CD4-positive, alpha-beta T cell treated with Interleukin-1 beta for 1 hour (primary cell): ENCODE results near the gene CCL16.
"Not testable (repeated sequence)": the region's sequence is repeated elsewhere in the genome, so short reads cannot be mapped to it uniquely, and the experiment has no call there.

Experiments
- DNase-seq, 2 donors: peaks; one replicate each; pipeline ENCODE4 v3.0.0-alpha.2; 2020 to 2022

Gene CCL16, protein sequence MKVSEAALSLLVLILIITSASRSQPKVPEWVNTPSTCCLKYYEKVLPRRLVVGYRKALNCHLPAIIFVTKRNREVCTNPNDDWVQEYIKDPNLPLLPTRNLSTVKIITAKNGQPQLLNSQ

DNA sequence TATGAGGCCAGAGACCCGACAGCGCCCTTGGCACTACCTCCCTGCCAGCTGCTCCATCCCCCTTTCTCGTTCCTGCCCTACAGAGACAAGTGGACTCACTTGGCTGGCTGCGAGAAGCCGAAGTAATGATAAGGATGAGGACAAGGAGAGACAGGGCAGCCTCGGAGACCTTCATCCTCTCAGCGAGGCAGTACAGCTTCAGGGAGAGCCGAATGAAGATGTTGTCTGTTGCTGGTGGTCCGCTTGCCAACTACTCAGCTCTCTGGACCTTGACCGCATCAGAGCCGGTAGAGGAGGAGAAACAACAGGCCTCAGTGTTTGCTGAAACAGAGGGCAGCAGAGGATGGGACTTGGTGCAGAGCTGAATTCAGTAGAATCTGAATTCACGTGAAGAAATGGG, at the start of gene CCL16:
Gene CCL16 (minus strand): TSS at position 252 of the 400 bp plus-strand sequence. CDS start 77 bp downstream, at position 175.
- DNase-seq, result no peak

DNA sequence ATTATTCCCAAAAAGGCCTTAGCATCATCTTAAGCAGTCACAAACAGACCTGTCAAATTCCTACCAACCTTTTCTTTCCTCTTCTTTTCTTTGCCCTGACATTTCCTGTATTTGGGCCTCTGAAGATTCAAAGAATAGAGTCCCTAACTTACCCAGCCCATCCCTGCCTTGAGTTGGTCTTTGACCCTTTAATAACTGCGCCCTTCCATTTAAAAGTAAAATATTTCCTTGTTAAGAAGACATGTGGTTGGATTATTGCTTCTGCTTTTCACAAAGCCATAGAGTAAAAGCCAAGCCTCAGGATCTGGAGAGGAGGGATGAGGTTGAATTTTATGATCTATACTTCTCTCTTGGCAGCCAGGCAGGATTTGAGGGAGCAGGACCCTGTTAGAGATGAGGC, 49.7 kb upstream of the CCL16 start:
- DNase-seq, result no peak

DNA sequence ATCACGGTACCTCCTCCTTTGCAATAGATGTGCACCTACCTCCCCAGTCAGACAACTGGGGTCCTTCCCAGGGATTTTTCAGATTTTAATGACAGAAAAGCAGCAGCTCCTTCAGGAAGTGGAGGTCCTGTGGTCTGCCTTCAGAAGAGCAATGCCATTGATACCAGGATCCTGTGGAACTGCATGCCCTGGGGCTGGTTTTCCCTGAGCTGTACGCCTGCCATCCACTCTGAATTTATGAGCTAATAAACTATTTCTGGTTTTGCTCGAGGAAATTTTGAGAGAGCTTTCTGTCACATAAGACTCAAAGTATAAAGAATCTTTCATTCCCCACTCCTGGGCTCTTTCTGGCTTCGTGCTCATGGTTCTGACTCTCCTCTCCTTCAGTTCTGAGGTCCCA, 46.5 kb upstream of the CCL16 start:
- DNase-seq, result no peak

DNA sequence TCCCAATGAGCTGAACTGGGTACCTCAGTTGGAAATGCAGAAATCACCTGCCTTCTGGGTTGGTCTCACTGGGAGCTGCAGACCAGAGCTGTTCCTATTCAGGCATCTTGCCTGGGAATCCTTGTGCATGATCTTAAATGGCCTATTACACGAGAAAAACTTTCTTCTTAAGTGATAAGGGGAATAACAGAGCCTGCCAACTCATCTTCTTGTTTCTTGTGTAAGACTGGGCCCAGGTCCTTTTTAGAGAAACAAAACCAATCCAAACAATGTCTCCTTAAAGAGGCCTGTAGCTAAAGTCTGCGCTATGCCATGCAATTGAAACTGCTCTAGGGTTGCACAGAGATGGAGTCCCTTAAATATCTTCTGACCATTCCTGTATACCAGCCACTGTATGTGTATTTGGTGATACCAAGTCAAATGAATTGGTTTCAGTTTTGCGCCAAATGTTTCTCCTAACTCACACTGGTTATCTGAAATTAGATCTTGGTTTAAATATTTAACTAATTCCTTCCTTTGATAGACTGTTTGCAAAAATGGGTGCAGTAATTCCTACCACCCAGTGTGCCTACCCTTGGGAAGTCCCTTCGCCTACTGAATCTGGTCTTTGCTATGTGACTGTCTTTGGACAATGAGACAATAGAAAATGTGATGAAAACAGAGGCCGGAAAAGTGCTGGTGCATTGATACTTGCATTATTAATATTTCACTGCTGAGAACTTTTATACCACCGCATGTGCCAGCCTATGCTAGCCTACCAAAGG, 43.0 kb upstream of the CCL16 start:
- no peak for DNase-seq

DNA sequence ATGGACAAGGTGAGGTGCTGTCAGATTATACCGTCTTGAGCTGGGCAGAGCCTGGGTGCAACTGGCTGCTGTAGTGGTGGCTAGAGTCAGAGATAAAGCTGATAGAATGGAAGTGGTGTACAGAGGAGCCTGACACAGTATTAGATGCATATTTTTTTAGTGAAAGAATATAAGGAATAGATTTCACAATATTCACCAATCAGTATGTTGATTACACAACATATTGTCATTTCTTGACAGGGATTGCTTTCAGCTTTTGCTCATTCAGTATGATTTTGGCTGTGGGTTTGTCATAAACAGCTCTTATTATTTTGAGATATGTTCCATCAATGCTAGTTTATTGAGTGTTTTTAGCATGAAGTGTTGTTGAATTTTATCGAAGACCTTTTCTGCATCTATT, 38.1 kb upstream of the CCL16 start:
- no peak for DNase-seq

DNA sequence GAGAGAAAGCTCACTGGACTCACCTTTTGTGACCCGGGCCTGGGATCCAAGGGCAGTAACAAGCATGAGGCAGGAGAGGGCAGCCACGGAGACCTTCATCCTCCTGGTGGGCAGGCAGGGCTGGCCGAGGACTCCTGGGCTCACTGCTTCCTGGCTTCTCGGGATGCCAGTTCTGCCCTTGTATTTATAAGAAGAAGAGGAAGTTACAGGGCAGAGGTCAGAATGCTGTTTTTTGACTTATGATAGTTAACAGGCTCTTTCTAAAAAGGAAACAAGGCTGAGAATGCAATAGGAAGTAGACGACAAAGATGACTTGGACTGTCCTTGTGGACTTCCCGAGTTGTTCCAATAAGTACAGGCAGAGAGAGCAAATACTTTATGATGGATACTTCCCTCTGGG, 36.5 kb upstream of the CCL16 start, which contains the start of gene CCL23:
Gene CCL23 (minus strand): TSS at position 174 of the 400 bp plus-strand sequence. CDS start 75 bp downstream, at position 99.
- peak in 1 of 2 donors; percentile 15 for DNase-seq

DNA sequence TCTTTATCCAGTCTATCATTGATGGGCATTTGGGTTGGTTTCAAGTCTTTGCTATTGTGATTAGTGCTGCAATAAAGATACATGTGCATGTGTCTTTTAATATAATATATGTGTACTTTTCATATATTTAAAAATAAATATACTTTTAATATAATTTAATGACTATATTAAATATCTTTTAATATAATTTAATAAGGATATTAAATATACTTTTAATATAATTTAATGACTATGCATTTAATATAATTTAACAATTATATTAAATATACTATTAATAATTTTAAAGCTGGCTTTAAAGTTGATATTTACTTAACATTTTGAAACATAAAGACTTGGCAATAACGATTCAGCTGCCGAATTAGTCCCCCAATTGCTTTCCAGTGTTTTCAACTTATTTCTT, 35.3 kb upstream of the CCL16 start:
- no peak for DNase-seq

DNA sequence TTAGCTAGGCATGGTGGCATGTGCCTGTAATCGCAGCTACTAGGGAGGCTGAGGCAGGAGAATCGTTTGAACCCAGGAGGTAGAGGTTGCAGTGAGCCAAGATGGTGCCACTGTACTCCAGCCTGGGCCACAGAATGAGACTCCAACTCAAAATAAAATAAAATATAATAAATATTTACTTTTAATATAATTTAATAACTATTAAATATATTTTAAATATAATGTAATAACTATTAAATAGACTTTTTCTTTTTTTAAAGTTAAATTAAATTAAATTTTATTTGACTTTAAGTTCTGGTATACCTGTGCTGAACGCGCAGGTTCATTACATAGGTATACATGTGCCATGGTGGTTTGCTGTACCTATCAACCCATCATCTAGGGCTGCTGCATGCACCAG, 34.6 kb upstream of the CCL16 start:
- not testable (repeated sequence) for DNase-seq

DNA sequence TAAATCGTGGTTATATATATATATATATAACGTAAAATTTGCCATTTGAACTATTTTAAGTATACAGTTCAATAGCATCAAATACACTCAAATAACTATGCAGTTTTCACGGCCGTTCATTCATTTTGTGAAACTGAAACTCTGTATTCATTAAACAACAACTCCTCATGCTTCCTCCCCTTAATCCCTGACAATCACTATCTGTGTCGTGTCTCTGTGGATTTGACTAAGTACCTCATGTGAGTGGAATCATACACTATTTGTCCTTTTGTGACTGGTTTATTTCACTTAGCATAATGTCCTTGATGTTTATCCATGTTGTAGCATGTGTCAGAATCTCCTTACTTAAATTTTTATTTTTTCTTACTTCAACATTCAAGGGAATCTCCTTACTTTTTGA, 33.6 kb upstream of the CCL16 start:
- no peak for DNase-seq

DNA sequence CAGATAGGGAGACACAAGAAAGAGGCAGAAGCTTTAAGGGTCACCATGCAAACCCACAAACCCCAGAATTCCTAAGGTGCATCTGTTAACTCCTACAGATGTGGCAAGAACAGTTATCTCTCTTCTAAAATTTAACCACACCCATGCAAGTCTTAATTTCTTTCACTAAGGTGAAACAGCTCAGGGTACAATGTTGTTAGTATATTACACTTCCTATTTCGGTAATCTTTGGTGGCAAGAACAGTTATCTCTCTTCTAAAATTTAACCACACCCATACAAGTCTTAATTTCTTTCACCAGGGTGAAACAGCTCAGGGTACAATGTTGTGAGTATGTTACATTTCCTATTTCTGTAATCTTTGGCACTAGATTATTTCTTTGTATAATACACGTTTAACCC, 29.9 kb upstream of the CCL16 start:
- no peak for DNase-seq

DNA sequence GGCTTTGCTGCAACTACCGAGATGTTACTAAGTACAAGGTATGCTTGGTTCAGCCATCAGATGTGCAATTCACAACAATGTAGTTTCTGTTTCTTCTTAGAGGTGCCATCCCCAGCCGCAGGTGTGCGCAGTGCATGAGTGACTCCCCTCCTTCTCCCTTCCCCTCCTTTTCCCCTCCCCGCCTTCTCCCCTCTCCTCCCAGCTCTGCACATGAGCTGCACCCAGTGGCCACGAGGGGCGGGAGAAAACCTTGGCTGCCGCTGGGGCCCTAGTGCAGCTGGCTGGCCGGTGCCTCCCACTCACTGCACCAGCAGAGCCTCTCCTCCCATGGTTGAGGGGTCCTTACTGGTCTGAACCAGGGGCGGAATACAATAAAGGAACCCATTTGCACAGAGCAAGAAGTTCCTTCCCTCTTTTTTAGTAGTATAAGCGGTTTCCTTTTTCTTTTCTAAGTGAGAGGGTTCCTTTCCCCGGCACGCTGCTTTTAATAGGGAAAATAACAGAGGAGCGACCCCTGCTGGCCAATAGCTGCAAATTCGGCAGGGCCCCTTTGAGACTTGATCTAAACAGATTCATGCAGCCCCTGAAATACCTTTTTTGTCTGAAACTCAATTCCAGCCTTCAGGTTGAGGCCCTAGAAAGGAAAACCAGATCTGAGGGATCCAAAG, 27.8 kb upstream of the CCL16 start:
- peak in 1 of 2 donors; percentile 1 for DNase-seq

DNA sequence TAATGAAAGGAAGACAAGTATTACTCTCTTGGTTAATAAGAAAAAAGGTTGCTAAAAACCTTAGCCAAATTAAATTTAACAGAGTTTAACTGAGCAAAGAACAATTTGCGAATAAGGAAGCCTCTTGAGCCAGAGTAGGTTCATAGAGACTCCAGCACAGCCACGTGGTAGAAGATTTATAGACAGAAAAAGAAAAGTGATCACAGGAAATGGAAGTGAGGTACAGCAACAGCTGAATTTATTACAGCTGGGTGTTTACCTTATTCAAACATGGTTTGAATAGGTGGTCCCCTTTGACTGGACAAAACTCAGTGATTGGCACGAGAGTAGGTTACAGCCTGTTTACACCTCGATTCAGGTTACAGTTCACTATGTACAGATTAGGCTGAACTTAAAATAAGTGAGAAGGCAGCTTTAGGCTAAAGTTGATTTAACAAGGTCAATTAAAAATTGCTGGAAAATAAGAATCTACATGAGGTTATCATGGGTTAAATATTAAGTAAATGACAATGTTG, 23.4 kb upstream of the CCL16 start:
- DNase-seq, result no peak

DNA sequence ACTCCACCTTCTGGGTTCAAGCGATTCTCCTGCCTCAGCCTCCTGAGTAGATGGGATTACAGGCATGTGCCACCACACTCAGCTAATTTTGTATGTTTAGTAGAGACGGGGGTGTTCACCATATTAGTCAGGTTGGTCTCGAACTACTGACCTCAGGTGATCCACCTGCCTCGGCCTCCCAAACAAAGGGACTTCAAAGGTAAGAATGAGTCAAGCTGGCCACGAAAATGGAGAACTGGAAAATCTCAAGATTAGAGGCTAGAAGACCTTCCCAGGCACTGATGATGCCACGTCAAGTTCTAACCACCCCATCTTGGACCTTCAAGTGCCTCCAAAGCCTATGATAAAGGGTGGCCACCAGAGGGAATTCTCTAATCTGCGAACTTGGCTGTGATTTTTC, 21.3 kb upstream of the CCL16 start:
- DNase-seq, result no peak

DNA sequence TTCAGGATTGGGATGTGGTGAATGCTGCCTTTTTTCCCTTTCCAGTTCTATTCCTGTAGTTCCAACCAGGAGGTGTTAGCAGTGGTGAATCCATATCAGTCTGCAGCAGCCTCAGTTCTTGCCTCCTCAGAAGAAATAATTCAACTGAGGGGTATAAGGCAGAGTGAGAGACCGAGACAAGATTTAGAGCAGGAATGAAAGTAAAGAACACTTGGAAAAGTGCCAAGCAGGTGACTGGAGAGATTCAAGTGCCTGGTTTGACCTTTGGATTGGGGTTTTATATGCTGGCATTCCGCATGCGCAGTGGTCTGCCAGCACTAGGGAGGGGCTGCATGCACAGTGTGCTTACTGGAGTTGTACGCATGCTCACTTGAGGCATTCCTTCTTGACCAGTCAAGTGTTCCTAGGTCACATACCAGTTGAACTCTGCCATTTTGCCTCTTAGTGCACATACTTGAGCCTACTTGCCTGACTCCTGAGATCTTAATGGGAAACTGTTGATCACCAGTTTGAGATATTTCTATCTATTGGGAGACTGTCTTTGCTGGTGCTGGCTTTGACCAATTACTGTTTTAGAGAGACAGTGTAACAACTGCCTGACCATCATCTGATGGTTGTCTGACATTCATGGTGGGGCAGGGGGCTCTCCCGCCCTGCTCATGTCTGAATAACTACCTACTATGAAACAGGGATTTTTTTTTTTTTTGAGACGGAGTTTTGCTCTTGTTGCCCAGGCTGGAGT, 20.7 kb upstream of the CCL16 start:
- DNase-seq, result no peak

DNA sequence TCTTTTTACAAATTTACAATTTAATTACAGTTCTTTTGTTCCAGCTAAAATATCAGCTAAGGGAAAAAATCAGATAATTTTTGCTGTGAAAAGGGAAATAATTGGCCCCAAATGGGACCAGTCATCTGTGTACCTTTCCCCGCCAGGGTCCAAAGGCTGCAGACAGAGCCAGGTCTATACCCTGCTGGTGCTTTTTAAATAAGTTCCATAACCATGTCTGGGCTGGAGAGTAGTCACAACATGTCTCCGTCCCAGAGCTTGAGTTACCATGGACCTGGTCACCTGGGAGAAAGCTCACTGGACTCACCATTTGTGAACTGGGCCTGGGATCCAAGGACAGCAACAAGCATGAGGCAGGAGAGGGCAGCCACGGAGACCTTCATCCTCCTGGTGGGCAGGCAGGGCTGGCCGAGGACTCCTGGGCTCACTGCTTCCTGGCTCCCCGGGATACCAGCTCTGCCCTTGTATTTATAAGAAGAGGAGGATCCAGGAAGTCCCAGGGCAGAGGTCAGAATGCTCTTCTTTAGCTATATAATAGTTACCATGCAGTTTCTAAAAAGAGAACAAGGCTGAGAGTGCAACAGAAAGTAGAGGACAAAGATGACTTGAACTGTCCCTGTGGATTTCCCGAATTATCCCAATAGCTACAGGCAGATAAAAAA, 19.9 kb upstream of the CCL16 start, which contains the start of gene CCL15:
Gene CCL15 (minus strand): TSS at position 444 of the 662 bp plus-strand sequence. CDS start 61 bp downstream, at position 383.
- no peak for DNase-seq

DNA sequence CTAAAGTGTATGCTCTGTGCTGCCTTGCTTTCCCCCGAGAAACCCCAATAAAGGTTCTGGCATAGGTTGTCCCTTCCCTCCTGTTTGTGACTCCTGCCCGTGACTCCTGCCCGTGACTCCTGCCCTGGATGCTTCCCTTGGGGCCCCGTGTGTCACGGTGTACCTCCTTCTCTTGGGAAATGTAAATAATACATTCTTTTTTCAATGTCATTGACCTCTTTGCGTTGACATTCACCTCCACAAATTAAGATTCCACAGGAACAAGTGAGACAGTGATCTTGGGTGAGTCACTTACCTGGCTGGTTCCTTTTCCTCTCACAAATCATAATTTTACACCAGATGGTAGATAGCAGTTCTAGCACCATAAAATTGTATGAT, 19.4 kb upstream of the CCL16 start:
- DNase-seq, result no peak

DNA sequence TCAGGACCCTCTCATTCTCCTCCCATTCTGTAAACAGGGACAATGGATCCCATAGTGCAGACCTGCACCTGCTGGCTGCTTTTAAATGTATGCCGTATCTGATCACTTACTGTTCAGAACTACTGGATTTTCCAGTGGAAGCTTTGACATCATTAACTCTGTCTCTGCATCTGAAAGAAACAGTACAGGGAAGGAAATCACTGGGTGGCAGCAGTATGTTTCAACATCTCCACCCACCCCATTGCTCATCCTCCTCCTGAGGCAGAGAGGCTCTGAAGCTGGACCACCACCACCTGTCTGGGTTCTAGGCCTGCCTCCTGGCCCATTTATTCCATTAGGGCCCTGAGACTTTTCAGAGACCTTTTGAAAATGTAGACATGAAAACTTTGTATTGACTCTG, 17.5 kb upstream of the CCL16 start:
- DNase-seq, result no peak

DNA sequence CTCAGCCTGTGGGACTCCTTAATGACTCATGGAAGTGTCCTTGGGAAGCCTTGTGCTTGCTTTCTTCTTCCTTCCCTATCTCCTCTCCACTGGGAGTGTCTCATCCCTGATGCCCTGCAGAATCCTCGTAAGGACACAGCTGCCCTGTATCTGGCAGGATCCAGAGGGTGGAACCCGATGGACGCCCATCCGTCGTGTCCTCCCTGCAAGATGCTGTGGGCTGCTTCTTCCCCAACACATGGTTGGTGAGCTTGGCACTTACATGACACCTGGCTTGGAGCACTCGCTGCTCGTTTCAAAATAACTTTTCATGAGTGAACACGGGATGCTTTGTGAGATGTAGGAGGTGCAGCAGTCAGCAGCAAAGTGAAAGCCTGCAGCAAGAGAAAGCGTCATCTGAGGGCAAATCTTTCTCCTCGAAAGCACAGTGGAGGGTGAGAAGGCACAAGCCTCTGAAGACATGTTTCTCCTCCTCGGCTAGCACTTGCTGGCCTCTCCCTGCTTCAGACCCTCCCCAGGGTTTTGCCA, 16.8 kb upstream of the CCL16 start:
- DNase-seq, result no peak

DNA sequence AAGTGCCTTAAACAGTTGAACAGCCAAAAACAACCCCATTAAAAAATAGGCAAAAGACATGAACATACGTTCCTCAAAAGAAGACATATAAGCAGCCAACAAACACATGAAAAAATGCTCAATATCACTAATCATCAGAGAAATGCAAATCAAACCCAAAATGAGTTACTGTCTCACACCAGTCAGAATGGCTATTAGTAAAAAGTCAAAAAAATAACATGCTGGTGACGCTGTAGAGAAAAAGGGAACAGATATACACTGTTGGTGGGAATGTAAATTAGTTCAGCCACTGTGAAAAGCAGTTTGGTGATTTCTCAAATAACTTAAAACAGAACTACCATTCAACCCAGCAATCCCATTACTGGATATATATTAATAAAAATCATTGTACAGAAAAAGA, 14.0 kb upstream of the CCL16 start:
- not testable (repeated sequence) for DNase-seq

DNA sequence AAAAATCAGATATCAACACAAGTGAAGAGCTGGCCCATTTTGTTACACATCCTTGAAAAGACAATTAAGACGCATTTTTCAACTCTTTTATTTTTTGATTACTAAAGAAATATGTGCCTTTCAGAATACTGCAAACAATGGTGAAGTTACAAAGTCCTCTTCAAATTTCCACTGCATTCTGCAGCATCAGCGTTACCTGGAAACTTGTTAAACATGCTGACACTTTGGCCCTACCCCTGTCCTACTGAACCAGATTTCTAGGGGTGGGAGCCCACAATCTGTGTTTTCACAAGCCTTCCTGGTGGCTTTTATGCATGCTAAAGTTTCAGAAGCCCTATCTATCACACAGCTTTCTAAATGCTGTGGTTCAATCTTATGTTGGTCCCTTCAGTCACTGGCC, 9.8 kb upstream of the CCL16 start:
- no peak for DNase-seq

DNA sequence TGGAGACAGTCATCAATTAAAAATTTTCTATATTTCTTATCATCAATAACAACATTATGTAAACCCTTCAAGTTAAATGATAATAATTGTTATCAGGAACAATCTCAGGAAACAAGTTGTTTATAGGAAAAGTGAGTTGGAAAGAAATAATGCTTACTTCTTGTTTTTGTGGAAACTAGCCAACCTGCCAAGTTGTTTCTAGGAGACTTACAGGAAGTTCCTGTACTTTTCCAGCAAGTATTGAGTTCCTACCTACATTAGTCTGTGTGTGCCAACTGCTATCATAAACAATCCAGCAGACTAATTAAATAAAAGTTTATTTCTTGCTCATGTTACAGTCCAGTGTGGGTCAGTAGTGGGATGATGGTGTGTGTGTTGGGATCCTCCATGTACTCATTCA, 6.9 kb upstream of the CCL16 start:
- no peak for DNase-seq

DNA sequence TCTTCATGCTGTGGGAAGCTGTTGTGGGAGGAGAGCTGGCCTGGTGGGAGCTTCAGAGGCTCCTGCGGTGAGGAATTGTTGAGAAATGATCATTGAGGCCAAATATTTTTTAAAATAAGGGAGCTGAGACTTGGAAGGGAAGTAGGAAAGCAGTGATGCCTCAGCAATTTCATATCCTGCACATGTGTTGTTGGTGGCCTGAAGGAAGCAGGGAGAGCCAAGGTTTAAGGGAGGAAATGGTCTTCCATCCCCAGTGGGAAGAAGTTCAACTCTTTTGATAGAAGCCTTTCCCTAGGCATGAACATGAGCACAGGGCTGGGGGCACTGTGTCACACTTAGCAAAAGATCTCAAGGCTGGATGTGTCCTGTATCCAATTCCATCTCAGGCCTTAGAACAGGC, 5.3 kb upstream of the CCL16 start, which contains the start of gene CCL14:
Gene CCL14 (minus strand): TSS at position 87 of the 400 bp plus-strand sequence. CDS start 80 bp downstream, at position 7.
- DNase-seq, result no peak
